Measurements from ENCODE around the gene MEIOC. TPM values are rescaled to one million over a fixed set of nuclear protein-coding genes. Genes with fewer than 3 reads are reported as not detected.
"Not testable (repeated sequence)": the region's sequence is repeated elsewhere in the genome, so short reads cannot be mapped to it uniquely, and the experiment has no call there.

The MEIOC gene
- total RNA-seq, 4 donors from 2014 or later, result not detected

GRCh38 chr17:44633998-44634397 lies 22.3 kb upstream of the MEIOC start:
- no peaks in the 10 kb centered on the region for H3K9me3 ChIP-seq
- intact Hi-C loops (cut with DNase I; ENCODE audit: low total_unique reads), result no loop called here
- ATAC-seq (no peak), DNase-seq (no peak)
- no peaks in the 10 kb centered on the region for H3K4me1 ChIP-seq
- no peak overlapping the region for H3K4me3 ChIP-seq
- in situ Hi-C loops (cut with MboI; ENCODE audit: low sequenced_read_pairs in 4 of 4), result loop anchor here in 1 of 4 donors (25.0 kb wide), 1 partner anchor 97 kb away; no protein-coding TSS in a partner anchor
- no peaks in the 10 kb centered on the region for H3K36me3 ChIP-seq
- TF ChIP-seq POLR2A (IDR thresholded peaks at IDR 0.05), result no peak
- no peak for TF ChIP-seq CTCF (IDR thresholded peaks at IDR 0.05 in 4 of 5, conservative IDR thresholded peaks at IDR 0.05 in 1 of 5)
- H3K27ac ChIP-seq, result no peak overlapping the region
- H3K27me3 ChIP-seq, result no peaks in the 10 kb centered on the region

DNA sequence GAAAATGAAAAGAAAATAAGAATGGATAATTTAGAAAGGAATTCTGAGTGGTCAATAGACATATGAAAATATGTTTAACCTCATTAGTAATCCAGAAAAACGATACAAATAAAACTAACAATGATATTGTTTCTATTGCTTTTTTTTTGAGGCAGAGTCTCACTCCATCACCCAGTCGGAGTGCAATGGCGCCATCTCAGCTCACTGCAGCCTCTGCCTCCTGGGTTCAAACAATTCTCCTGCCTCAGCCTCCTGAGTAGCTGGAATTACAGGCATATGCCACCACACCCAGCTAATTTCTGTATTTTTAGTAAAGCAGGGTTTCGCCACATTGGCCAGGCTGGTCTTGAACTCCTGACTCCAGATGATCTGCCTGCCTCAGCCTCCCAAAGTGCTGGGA lies 21.9 kb upstream of the MEIOC start:
- H3K27me3 ChIP-seq; H3K4me1 ChIP-seq; H3K27ac ChIP-seq; H3K36me3 ChIP-seq; ATAC-seq; H3K9me3 ChIP-seq; DNase-seq; H3K4me3 ChIP-seq; intact Hi-C loops (cut with DNase I; ENCODE audit: low total_unique reads): not testable (repeated sequence)
- in situ Hi-C loops (cut with MboI; ENCODE audit: low sequenced_read_pairs in 4 of 4), result loop anchor here in 1 of 4 donors (25.0 kb wide), 1 partner anchor 97 kb away; no protein-coding TSS in a partner anchor

DNA sequence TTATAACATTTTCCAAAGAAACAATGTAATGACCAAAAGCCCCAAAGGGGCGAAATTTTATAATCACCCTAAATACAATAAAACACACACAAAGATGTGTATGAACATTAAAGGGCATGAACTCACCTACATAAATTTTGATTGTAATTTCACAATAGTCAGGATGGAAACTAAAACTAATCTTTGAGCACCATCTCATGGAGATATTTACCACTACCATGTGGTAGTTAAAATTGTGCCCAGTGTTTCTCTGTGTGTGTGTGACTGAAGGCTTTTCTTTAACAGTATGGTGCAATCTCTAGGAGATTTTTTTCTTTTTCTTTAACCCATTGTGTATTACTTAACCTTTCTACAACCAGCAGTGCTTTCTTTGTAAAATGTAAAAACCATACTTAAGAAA lies 19.7 kb upstream of the MEIOC start:
- Histone ChIP-seq H3K27ac (no peak overlapping the region), H3K36me3 (no peaks in the 10 kb centered on the region), H3K4me1 (no peaks in the 10 kb centered on the region), H3K9me3 (no peaks in the 10 kb centered on the region), H3K27me3 (no peaks in the 10 kb centered on the region), H3K4me3 (no peak overlapping the region)
- in situ Hi-C loops (cut with MboI; ENCODE audit: low sequenced_read_pairs in 4 of 4) (loop anchor here in 1 of 4 donors (25.0 kb wide), 1 partner anchor 99 kb away; no protein-coding TSS in a partner anchor), intact Hi-C loops (cut with DNase I; ENCODE audit: low total_unique reads) (loop anchor here (1.0 kb wide), 1 partner anchor 103 kb away; no protein-coding TSS in a partner anchor)
- TF ChIP-seq POLR2A (IDR thresholded peaks at IDR 0.05), result no peak
- peak in 2 of 5 experiments; percentile 6 to 19 for TF ChIP-seq CTCF (IDR thresholded peaks at IDR 0.05 in 4 of 5, conservative IDR thresholded peaks at IDR 0.05 in 1 of 5)
- ATAC-seq, result peak in 1 of 2 donors; percentile 27
- DNase-seq, result no peak

GRCh38 chr17:44637066-44637465 lies 19.2 kb upstream of the MEIOC start:
- no peak for DNase-seq
- Histone ChIP-seq H3K27ac (no peak overlapping the region), H3K4me3 (no peak overlapping the region), H3K4me1 (no peaks in the 10 kb centered on the region), H3K27me3 (no peaks in the 10 kb centered on the region), H3K9me3 (no peaks in the 10 kb centered on the region), H3K36me3 (no peaks in the 10 kb centered on the region)
- in situ Hi-C loops (cut with MboI; ENCODE audit: low sequenced_read_pairs in 4 of 4) (loop anchor here in 1 of 4 donors (25.0 kb wide), 1 partner anchor 100 kb away; no protein-coding TSS in a partner anchor), intact Hi-C loops (cut with DNase I; ENCODE audit: low total_unique reads) (no loop called here)
- ATAC-seq, result no peak
- TF ChIP-seq POLR2A (IDR thresholded peaks at IDR 0.05) (no peak), CTCF (IDR thresholded peaks at IDR 0.05 in 4 of 5, conservative IDR thresholded peaks at IDR 0.05 in 1 of 5) (no peak)

DNA sequence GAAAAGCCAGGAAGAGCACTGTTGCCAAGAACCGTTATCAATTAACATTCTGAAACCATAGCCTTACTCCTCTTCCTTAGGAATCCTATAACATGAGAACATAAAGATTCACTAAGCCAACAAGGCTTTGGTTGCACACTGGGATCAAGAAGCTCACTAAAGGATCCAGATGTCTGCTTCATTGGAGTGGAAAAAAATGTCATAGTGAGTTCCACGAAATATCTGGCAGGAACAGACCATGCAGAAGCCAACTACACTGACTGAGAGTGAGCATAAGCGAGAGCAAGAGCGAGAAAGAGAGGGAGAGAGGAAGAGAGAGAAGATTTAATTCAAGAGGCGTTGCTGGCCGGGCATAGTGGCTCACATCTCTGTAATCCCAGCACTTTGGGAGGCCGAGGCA lies 13.4 kb upstream of the MEIOC start:
- in situ Hi-C loops (cut with MboI; ENCODE audit: low sequenced_read_pairs in 4 of 4) (loop anchor here in 1 of 4 donors (25.0 kb wide), 1 partner anchor 106 kb away; no protein-coding TSS in a partner anchor), intact Hi-C loops (cut with DNase I; ENCODE audit: low total_unique reads) (no loop called here)
- Histone ChIP-seq H3K4me3 (no peak overlapping the region), H3K36me3 (no peaks in the 10 kb centered on the region), H3K9me3 (no peaks in the 10 kb centered on the region), H3K27ac (no peak overlapping the region), H3K4me1 (no peaks in the 10 kb centered on the region), H3K27me3 (peaks cover 0 to 8% (median 4%) of the 10 kb centered on the region in 3 donors)
- TF ChIP-seq POLR2A (IDR thresholded peaks at IDR 0.05), result no peak
- no peak for TF ChIP-seq CTCF (IDR thresholded peaks at IDR 0.05 in 4 of 5, conservative IDR thresholded peaks at IDR 0.05 in 1 of 5)
- DNase-seq, result no peak
- ATAC-seq, result no peak

Measured in gastrocnemius medialis (tissue), 4 donors.